Measurements from ENCODE around the gene GOLGA6L10. TPM values are rescaled to one million over a fixed set of nuclear protein-coding genes. Genes with fewer than 3 reads are reported as not detected.
"Not testable (repeated sequence)": the region's sequence is repeated elsewhere in the genome, so short reads cannot be mapped to it uniquely, and the experiment has no call there.

Gene GOLGA6L10
- polyA plus RNA-seq, 4 donors: 0.67 to 5.7 (median 1.4) TPM

GRCh38 chr15:82312586-82313349, 36.5 kb downstream of the GOLGA6L10 start:
- Histone ChIP-seq H3K4me3 (ENCODE audit: low read depth in 1 of 3, low read length in 3 of 3) (no peak overlapping the region), H3K27me3 (ENCODE audit: control insufficient read depth in 3 of 3, insufficient read depth in 3 of 3, low read length in 3 of 3) (no peaks in the 10 kb centered on the region), H3K36me3 (ENCODE audit: control insufficient read depth in 3 of 3, insufficient read depth in 2 of 3, low read depth in 1 of 3, low read length in 3 of 3) (no peaks in the 10 kb centered on the region), H3K4me1 (ENCODE audit: control insufficient read depth in 3 of 3, insufficient read depth in 2 of 3, low read depth in 1 of 3, low read length in 2 of 3) (no peaks in the 10 kb centered on the region), H3K9me3 (ENCODE audit: control insufficient read depth in 2 of 2, insufficient read depth in 1 of 2, low read depth in 1 of 2, low read length in 1 of 2) (no peaks in the 10 kb centered on the region), H3K27ac (ENCODE audit: low read depth in 1 of 3, low read length in 2 of 3) (no peak overlapping the region)
- WGBS, 3 donors: 62 to 80% (median 74%) methylated on average over 7 to 8 of the region's 8 CpGs
- DNase-seq (no peak), FAIRE-seq (no peak)

DNA sequence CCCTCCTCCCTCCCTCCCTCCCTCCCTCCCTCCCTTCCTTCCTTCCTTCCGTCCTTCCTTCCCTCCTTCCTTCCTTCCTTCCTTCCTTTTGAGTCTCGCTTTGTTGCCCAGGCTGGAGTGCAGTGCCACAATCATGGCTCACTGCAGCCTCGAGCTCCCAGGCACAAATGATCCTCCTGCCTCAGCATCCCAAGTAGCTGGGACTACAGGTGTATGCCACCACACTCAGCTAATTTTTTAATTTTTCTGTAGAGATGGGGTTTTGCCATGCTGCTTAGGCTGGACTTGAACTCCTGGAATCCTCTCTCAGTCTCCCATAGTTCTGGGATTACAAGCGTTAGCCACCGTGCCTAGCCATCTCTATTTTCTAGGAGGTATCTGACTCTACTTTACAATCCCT, 38.0 kb downstream of the GOLGA6L10 start:
- not testable (repeated sequence) for H3K27me3 ChIP-seq (ENCODE audit: control insufficient read depth in 3 of 3, insufficient read depth in 3 of 3, low read length in 3 of 3); H3K27ac ChIP-seq (ENCODE audit: low read depth in 1 of 3, low read length in 2 of 3); H3K9me3 ChIP-seq (ENCODE audit: control insufficient read depth in 2 of 2, insufficient read depth in 1 of 2, low read depth in 1 of 2, low read length in 1 of 2); H3K36me3 ChIP-seq (ENCODE audit: control insufficient read depth in 3 of 3, insufficient read depth in 2 of 3, low read depth in 1 of 3, low read length in 3 of 3); H3K4me1 ChIP-seq (ENCODE audit: control insufficient read depth in 3 of 3, insufficient read depth in 2 of 3, low read depth in 1 of 3, low read length in 2 of 3); DNase-seq; H3K4me3 ChIP-seq (ENCODE audit: low read depth in 1 of 3, low read length in 3 of 3); FAIRE-seq
- 87 to 93% (median 90%) methylated on average over 3 to 4 of the region's 5 CpGs for WGBS, 3 donors

DNA sequence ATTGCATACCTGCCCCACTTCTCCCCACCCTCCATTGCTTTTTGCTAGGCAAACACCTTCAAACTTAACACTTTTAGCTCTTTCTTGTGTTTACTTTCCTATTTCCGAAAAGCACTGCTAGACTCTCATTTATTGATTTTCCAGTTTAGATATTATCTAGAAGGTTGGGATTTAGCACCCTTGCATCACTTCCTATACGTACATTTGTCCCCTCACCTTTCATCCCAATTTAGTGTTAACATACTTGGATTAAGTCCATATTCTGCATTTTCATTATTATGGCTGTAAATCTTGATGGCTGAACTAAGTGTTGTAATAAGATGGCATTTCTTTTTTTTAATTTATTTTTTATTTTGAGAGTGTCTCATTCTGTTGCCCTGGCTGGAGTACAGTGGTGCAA, 39.5 kb downstream of the GOLGA6L10 start:
- Histone ChIP-seq H3K27ac (ENCODE audit: low read depth in 1 of 3, low read length in 2 of 3) (no peak overlapping the region), H3K9me3 (ENCODE audit: control insufficient read depth in 2 of 2, insufficient read depth in 1 of 2, low read depth in 1 of 2, low read length in 1 of 2) (no peaks in the 10 kb centered on the region), H3K27me3 (ENCODE audit: control insufficient read depth in 3 of 3, insufficient read depth in 3 of 3, low read length in 3 of 3) (no peaks in the 10 kb centered on the region), H3K4me3 (ENCODE audit: low read depth in 1 of 3, low read length in 3 of 3) (no peak overlapping the region), H3K4me1 (ENCODE audit: control insufficient read depth in 3 of 3, insufficient read depth in 2 of 3, low read depth in 1 of 3, low read length in 2 of 3) (no peaks in the 10 kb centered on the region), H3K36me3 (ENCODE audit: control insufficient read depth in 3 of 3, insufficient read depth in 2 of 3, low read depth in 1 of 3, low read length in 3 of 3) (no peaks in the 10 kb centered on the region)
- DNase-seq: no peak
- no peak for FAIRE-seq
- 46 to 74% (median 55%) methylated on average over 2 of the region's 2 CpGs for WGBS, 3 donors

DNA sequence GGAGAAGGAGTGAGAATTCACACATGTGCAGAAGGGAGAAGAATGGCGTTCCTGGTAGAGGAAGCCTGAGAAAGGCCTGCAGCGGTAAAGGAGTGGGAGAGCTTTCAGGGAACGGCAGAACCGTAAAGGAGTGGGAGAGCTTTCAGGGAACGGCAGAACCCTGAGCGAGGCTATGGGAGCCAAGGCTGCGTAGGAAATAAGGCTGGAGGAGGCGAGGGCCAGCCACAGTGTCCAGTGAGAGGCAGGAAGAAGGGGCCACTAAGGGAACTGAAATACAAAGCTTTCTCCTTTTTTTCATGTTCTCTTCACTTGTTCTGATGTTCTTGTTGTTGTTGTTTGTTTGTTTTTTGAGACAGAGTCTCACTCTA, 41.6 kb downstream of the GOLGA6L10 start:
- DNase-seq (no peak), FAIRE-seq (no peak)
- no peaks in the 10 kb centered on the region for H3K27me3 ChIP-seq (ENCODE audit: control insufficient read depth in 3 of 3, insufficient read depth in 3 of 3, low read length in 3 of 3)
- no peaks in the 10 kb centered on the region for H3K36me3 ChIP-seq (ENCODE audit: control insufficient read depth in 3 of 3, insufficient read depth in 2 of 3, low read depth in 1 of 3, low read length in 3 of 3)
- H3K4me1 ChIP-seq (ENCODE audit: control insufficient read depth in 3 of 3, insufficient read depth in 2 of 3, low read depth in 1 of 3, low read length in 2 of 3): no peaks in the 10 kb centered on the region
- H3K27ac ChIP-seq (ENCODE audit: low read depth in 1 of 3, low read length in 2 of 3): no peak overlapping the region
- WGBS, 3 donors: 84 to 91% (median 91%) methylated on average over 6 to 8 of the region's 8 CpGs
- no peak overlapping the region for H3K4me3 ChIP-seq (ENCODE audit: low read depth in 1 of 3, low read length in 3 of 3)
- no peaks in the 10 kb centered on the region for H3K9me3 ChIP-seq (ENCODE audit: control insufficient read depth in 2 of 2, insufficient read depth in 1 of 2, low read depth in 1 of 2, low read length in 1 of 2)

DNA sequence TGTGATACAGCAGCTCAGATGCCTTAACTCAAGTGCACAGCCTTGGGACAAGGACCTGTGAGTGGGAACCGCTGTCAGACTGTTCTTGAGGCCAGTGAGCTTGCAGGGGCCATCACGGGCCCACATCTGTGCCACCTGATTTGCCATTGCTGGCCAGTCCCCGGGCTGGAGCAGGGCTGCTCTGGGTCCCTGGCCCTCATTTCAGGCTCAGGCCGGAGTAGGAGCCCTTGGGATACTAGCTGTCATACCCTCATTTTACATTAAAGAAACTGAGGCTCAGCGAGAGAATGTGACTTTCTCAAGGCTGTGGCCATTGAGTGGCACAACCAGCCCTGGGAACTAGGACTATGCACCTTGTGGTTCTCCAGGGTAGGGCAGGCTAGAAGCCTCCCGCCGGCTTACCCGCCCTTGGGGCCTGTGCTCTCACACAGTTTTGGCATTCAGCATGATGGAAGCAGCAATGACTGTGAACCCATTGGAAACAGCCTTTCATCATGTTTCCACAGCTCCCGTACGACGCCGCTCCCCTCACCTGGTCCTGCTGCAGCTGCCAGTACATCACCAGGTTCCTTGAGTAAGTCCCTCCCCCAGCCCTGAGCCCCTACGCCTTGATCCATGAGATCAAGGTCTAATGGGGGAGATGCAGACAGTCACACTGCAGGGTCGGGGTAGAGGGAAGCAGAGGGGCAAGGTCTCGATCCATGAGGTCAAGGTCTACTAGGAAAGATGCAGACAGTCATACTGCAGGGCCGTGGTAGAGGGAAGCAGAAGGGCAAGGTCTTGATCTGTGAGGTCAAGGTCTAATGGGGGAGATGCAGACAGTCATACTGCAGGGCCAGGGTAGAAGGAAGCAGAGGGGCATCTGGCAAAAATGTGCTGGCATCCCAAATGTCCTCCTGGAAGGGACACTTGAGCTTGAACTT, 42.2 kb downstream of the GOLGA6L10 start:
- WGBS, 3 donors: 78 to 82% (median 81%) methylated on average over 16 of the region's 16 CpGs
- Histone ChIP-seq H3K4me3 (ENCODE audit: low read depth in 1 of 3, low read length in 3 of 3) (no peak overlapping the region), H3K36me3 (ENCODE audit: control insufficient read depth in 3 of 3, insufficient read depth in 2 of 3, low read depth in 1 of 3, low read length in 3 of 3) (no peaks in the 10 kb centered on the region), H3K27ac (ENCODE audit: low read depth in 1 of 3, low read length in 2 of 3) (no peak overlapping the region), H3K9me3 (ENCODE audit: control insufficient read depth in 2 of 2, insufficient read depth in 1 of 2, low read depth in 1 of 2, low read length in 1 of 2) (no peaks in the 10 kb centered on the region), H3K4me1 (ENCODE audit: control insufficient read depth in 3 of 3, insufficient read depth in 2 of 3, low read depth in 1 of 3, low read length in 2 of 3) (no peaks in the 10 kb centered on the region), H3K27me3 (ENCODE audit: control insufficient read depth in 3 of 3, insufficient read depth in 3 of 3, low read length in 3 of 3) (no peaks in the 10 kb centered on the region)
- DNase-seq (no peak), FAIRE-seq (no peak)

DNA sequence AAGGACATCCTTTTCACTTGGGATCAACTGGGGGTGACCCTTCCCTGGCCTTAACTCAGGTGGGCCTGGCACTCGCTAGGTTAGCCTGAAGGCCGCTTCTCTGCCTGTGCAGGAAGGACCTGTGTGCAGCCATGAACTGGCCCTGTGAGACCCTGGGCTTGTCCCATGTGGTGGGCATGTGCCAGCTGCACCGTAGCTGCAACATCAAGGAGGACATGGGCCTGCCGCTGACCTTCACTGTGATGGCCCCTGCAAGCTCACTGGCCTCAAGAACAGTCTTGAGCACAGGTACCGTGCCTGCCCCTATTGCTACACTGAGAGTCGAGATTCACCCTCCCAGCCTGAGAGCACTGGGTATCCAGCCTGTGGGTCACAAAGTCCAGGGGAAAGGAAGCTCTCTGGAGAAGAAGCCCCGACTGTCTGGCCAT, 43.6 kb downstream of the GOLGA6L10 start:
- WGBS, 3 donors: 82 to 87% (median 83%) methylated on average over 7 of the region's 7 CpGs
- no peak for DNase-seq

DNA sequence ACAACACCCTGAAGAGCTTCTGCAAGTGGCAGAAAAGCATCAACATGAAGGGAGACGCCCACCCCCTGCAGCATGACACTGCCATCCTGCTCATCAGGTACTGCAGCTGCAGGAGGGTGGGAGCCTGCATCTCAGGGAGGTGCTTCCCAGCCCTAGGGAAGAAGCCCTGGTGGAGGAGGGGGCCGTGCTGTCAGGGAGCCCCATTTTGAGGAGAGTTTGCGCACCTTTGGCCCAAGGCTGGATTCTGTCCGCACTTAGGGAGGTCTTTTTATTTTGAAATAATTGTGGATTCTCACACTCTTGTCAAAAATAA, 44.5 kb downstream of the GOLGA6L10 start:
- FAIRE-seq (no peak), DNase-seq (no peak)
- no peak overlapping the region for H3K4me3 ChIP-seq (ENCODE audit: low read depth in 1 of 3, low read length in 3 of 3)
- no peaks in the 10 kb centered on the region for H3K9me3 ChIP-seq (ENCODE audit: control insufficient read depth in 2 of 2, insufficient read depth in 1 of 2, low read depth in 1 of 2, low read length in 1 of 2)
- no peaks in the 10 kb centered on the region for H3K36me3 ChIP-seq (ENCODE audit: control insufficient read depth in 3 of 3, insufficient read depth in 2 of 3, low read depth in 1 of 3, low read length in 3 of 3)
- no peaks in the 10 kb centered on the region for H3K27me3 ChIP-seq (ENCODE audit: control insufficient read depth in 3 of 3, insufficient read depth in 3 of 3, low read length in 3 of 3)
- H3K27ac ChIP-seq (ENCODE audit: low read depth in 1 of 3, low read length in 2 of 3): no peak overlapping the region
- 84 to 91% (median 91%) methylated on average over 4 of the region's 4 CpGs for WGBS, 3 donors
- no peaks in the 10 kb centered on the region for H3K4me1 ChIP-seq (ENCODE audit: control insufficient read depth in 3 of 3, insufficient read depth in 2 of 3, low read depth in 1 of 3, low read length in 2 of 3)

More for the DNA sequence above, 43.6 kb downstream of the GOLGA6L10 start:
- Histone ChIP-seq H3K4me3 (ENCODE audit: low read depth in 1 of 3, low read length in 3 of 3) (no peak overlapping the region), H3K27ac (ENCODE audit: low read depth in 1 of 3, low read length in 2 of 3) (no peak overlapping the region), H3K9me3 (ENCODE audit: control insufficient read depth in 2 of 2, insufficient read depth in 1 of 2, low read depth in 1 of 2, low read length in 1 of 2) (no peaks in the 10 kb centered on the region), H3K4me1 (ENCODE audit: control insufficient read depth in 3 of 3, insufficient read depth in 2 of 3, low read depth in 1 of 3, low read length in 2 of 3) (no peaks in the 10 kb centered on the region), H3K36me3 (ENCODE audit: control insufficient read depth in 3 of 3, insufficient read depth in 2 of 3, low read depth in 1 of 3, low read length in 3 of 3) (no peaks in the 10 kb centered on the region), H3K27me3 (ENCODE audit: control insufficient read depth in 3 of 3, insufficient read depth in 3 of 3, low read length in 3 of 3) (no peaks in the 10 kb centered on the region)
- FAIRE-seq: no peak

DNA sequence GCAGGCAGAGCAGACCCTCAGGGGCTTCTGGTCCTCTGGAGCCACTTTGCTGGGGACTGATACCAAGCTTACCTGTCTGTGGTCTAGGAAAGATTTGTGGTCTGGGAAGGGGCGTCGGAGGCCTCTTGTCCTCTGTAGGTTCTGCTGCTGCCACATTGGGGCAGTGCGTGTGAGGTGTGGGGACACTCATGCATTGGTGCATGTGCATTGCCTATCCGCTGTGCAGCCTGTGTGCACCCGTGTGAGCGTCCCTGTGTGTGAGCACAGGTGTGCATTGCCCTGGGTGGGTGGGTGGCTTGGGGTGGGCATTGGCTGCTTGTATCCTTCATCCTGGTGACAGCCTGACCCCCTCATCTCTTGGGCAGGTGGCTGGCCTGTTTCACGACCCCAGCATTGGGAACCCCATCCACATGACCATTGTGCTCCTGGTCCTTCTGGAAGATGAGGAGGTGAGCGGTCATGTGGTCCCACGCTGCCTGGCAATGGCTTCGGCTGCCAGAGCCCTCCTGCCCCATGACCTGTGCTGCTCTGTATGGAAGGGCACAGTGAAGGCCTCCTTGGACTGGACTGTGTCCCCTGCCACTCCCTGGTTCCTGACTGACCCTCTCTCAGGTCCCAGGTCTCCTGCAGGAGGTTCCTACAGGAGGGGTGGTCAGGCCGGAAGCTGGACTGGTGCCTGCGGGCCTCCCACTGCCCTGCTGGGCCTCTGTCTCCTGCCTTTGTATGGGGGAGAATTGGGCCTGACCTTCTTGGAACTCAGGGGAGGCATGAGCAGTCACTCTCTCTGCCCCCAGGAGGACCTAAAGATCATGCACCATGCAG, 45.1 kb downstream of the GOLGA6L10 start:
- no peak for DNase-seq
- WGBS, 3 donors: 91 to 95% (median 92%) methylated on average over 12 of the region's 12 CpGs
- H3K27me3 ChIP-seq (ENCODE audit: control insufficient read depth in 3 of 3, insufficient read depth in 3 of 3, low read length in 3 of 3): no peaks in the 10 kb centered on the region
- H3K36me3 ChIP-seq (ENCODE audit: control insufficient read depth in 3 of 3, insufficient read depth in 2 of 3, low read depth in 1 of 3, low read length in 3 of 3): no peaks in the 10 kb centered on the region
- H3K27ac ChIP-seq (ENCODE audit: low read depth in 1 of 3, low read length in 2 of 3): no peak overlapping the region
- H3K4me1 ChIP-seq (ENCODE audit: control insufficient read depth in 3 of 3, insufficient read depth in 2 of 3, low read depth in 1 of 3, low read length in 2 of 3): no peaks in the 10 kb centered on the region
- H3K4me3 ChIP-seq (ENCODE audit: low read depth in 1 of 3, low read length in 3 of 3): no peak overlapping the region
- no peak for FAIRE-seq
- H3K9me3 ChIP-seq (ENCODE audit: control insufficient read depth in 2 of 2, insufficient read depth in 1 of 2, low read depth in 1 of 2, low read length in 1 of 2): no peaks in the 10 kb centered on the region
